IMR-90 (cell line): ENCODE measurements around the gene RBFOX1. TPM values are rescaled to one million over a fixed set of nuclear protein-coding genes. Genes with fewer than 3 reads are reported as not detected.

ENCODE experiments used
- ATAC-seq: fragments of 200-7000 bp; cut with Tn5 transposase; 2 replicates; pipeline ENCODE4 v1.9.1; 2020; ENCODE audit warnings: low read depth, mild to moderate bottlenecking, moderate library complexity
- BruUV-seq: library from RNA; stranded (reverse); fragments of 400-500 nt; replicated peaks from 2 replicates; lab custom pipeline; 2021; lab: Mats Ljungman, UMichigan
- CTCF ChIA-PET: fragments of 300-600 bp; formaldehyde crosslinking; extraction: SDS; loops from one replicate; lab custom pipeline; 2021; ENCODE audit warnings: antibody characterized with exemption; lab: Yijun Ruan, JAX
- POLR2A ChIA-PET: fragments of 300-600 bp; sonication (Branson Sonifier 250); formaldehyde crosslinking; loops from one replicate; lab custom pipeline; 2022; ENCODE audit warnings: antibody characterized with exemption; ENCODE audit not compliant: unreplicated experiment; lab: Charles Lee
- DNase-seq: peaks from one replicate; pipeline ENCODE4 v3.0.0; 2013
- H2AFZ ChIP-seq: replicated peaks from 2 replicates; pipeline ENCODE3; 2013; ENCODE audit warnings: low read length, mild to moderate bottlenecking; ENCODE audit not compliant: poor library complexity
- H2AK5ac ChIP-seq: 2 replicates; pipeline ENCODE4 v1.6.1; 2013; ENCODE audit warnings: low read depth, low read length, inconsistent platforms
- H2AK9ac ChIP-seq: replicated peaks from 2 replicates; pipeline ENCODE3; 2013; ENCODE audit warnings: mild to moderate bottlenecking, low read depth, low read length, moderate library complexity; ENCODE audit not compliant: poor library complexity
- H2BK120ac ChIP-seq: 2 replicates; pipeline ENCODE4 v1.6.1; 2013; ENCODE audit warnings: low read depth, low read length, inconsistent platforms
- H2BK15ac ChIP-seq: 3 replicates; pipeline ENCODE4 v1.6.1; 2013; ENCODE audit warnings: low read depth, low read length, inconsistent platforms
- H2BK20ac ChIP-seq: 2 replicates; pipeline ENCODE4 v1.6.1; 2013; ENCODE audit warnings: low read depth, mild to moderate bottlenecking, inconsistent platforms, low read length, moderate library complexity
- H2BK5ac ChIP-seq: 2 replicates; pipeline ENCODE4 v1.6.1; 2013; ENCODE audit warnings: mild to moderate bottlenecking, low read depth, low read length, inconsistent platforms; ENCODE audit not compliant: poor library complexity, severe bottlenecking
- H3K14ac ChIP-seq: replicated peaks from 2 replicates; pipeline ENCODE4 v1.6.1; 2013; ENCODE audit warnings: low read depth, low read length, inconsistent platforms
- H3K18ac ChIP-seq: 2 replicates; pipeline ENCODE4 v1.6.1; 2013; ENCODE audit warnings: low read depth, low read length, control low read depth
- H3K23ac ChIP-seq: 2 replicates; pipeline ENCODE4 v1.6.1; 2013; ENCODE audit warnings: low read depth, low read length, inconsistent platforms
- H3K27ac ChIP-seq: 2 replicates; pipeline ENCODE4 v1.5.1; 2013; ENCODE audit warnings: mild to moderate bottlenecking, control low read depth, low read length; ENCODE audit not compliant: insufficient read depth
- H3K27me3 ChIP-seq: 2 replicates; pipeline ENCODE4 v1.6.1; 2013; ENCODE audit warnings: low read length; ENCODE audit not compliant: control insufficient read depth, insufficient read depth
- H3K36me3 ChIP-seq: 2 replicates; pipeline ENCODE4 v1.6.1; 2013; ENCODE audit warnings: low read length, mixed read lengths; ENCODE audit not compliant: control insufficient read depth, insufficient read depth
- H3K4ac ChIP-seq: 2 replicates; pipeline ENCODE4 v1.6.1; 2013; ENCODE audit warnings: low read depth, low read length, inconsistent platforms
- H3K4me1 ChIP-seq: 2 replicates; pipeline ENCODE4 v1.6.1; 2013; ENCODE audit warnings: low read length, mixed read lengths; ENCODE audit not compliant: control insufficient read depth, insufficient read depth
- H3K4me2 ChIP-seq: 2 replicates; pipeline ENCODE4 v1.6.1; 2013; ENCODE audit warnings: low read depth, mild to moderate bottlenecking, control low read depth, low read length, moderate library complexity
- H3K4me3 ChIP-seq: 2 replicates; pipeline ENCODE4 v1.5.1; 2013; ENCODE audit warnings: low read depth, mild to moderate bottlenecking, control low read depth, low read length, moderate library complexity; ENCODE audit not compliant: insufficient read depth
- H3K56ac ChIP-seq: 2 replicates; pipeline ENCODE4 v1.6.1; 2013; ENCODE audit warnings: low read length, inconsistent platforms; ENCODE audit not compliant: insufficient read depth; ENCODE audit errors: extremely low read depth
- H3K79me1 ChIP-seq, 2 experiments: 2 replicates each; pipeline ENCODE4 v1.6.1; 2013; ENCODE audit warnings: low read length in 2 of 2, inconsistent platforms in 1 of 2, low read depth in 1 of 2
- H3K9ac ChIP-seq: 2 replicates; pipeline ENCODE4 v1.6.1; 2013; ENCODE audit warnings: low read depth, low read length, control low read depth
- H3K9me1 ChIP-seq: 2 replicates; pipeline ENCODE4 v1.6.1; 2013; ENCODE audit warnings: low read length, inconsistent platforms; ENCODE audit not compliant: insufficient read depth
- H3K9me3 ChIP-seq: 2 replicates; pipeline ENCODE4 v1.6.1; 2013; ENCODE audit warnings: low read length; ENCODE audit not compliant: control insufficient read depth, insufficient read depth
- H4K20me1 ChIP-seq: 2 replicates; pipeline ENCODE4 v1.6.1; 2013; ENCODE audit warnings: low read length, inconsistent platforms; ENCODE audit not compliant: insufficient read depth
- H4K5ac ChIP-seq: 2 replicates; pipeline ENCODE4 v1.6.1; 2013; ENCODE audit warnings: mild to moderate bottlenecking, low read depth, low read length, control low read depth
- H4K8ac ChIP-seq, 2 experiments: 2 replicates each; pipeline ENCODE4 v1.6.1; 2013; ENCODE audit warnings: low read depth in 2 of 2, low read length in 2 of 2, control low read depth in 1 of 2, inconsistent platforms in 1 of 2
- H4K91ac ChIP-seq: 2 replicates; pipeline ENCODE4 v1.6.1; 2013; ENCODE audit warnings: low read depth, low read length, inconsistent platforms; ENCODE audit not compliant: insufficient read depth
- BHLHE40 ChIP-seq: fragments of 150-350 bp; IDR thresholded peaks from 2 replicates; pipeline ENCODE4 v1.6.1; 2016; ENCODE audit warnings: mild to moderate bottlenecking, low read depth, low read length
- CEBPB ChIP-seq: IDR thresholded peaks from 2 replicates; pipeline ENCODE4 v1.6.1; 2012; ENCODE audit warnings: low read depth, low read length, improper control_type of control experiment
- CHD1 ChIP-seq: IDR thresholded peaks from 2 replicates; pipeline ENCODE4 v1.6.1; 2012; ENCODE audit warnings: low read depth, low read length, improper control_type of control experiment
- FOS ChIP-seq: fragments of 150-350 bp; IDR thresholded peaks from 2 replicates; pipeline ENCODE4 v1.6.1; 2016; ENCODE audit warnings: low read depth, low read length
- MAFK ChIP-seq: IDR thresholded peaks from 2 replicates; pipeline ENCODE4 v1.6.1; 2012; ENCODE audit warnings: low read depth, low read length, improper control_type of control experiment
- MAZ ChIP-seq: IDR thresholded peaks from 2 replicates; pipeline ENCODE4 v1.6.1; 2012; ENCODE audit warnings: low read depth, mild to moderate bottlenecking, low read length, improper control_type of control experiment, moderate library complexity, borderline replicate concordance
- MXI1 ChIP-seq: IDR thresholded peaks from 2 replicates; pipeline ENCODE4 v1.6.1; 2012; ENCODE audit warnings: low read depth, mild to moderate bottlenecking, low read length, moderate library complexity, borderline replicate concordance
- NFE2L2 ChIP-seq: fragments of 150-350 bp; IDR thresholded peaks from 2 replicates; pipeline ENCODE4 v1.6.1; 2016; ENCODE audit warnings: low read depth, mild to moderate bottlenecking, low read length
- POLR2A ChIP-seq: IDR thresholded peaks from 2 replicates; pipeline ENCODE4 v1.6.1; 2012; ENCODE audit warnings: mild to moderate bottlenecking, low read depth, low read length
- RAD21 ChIP-seq: IDR thresholded peaks from 2 replicates; pipeline ENCODE4 v1.6.1; 2012; ENCODE audit warnings: low read length, improper control_type of control experiment
- RCOR1 ChIP-seq: IDR thresholded peaks from 2 replicates; pipeline ENCODE4 v1.6.1; 2012; ENCODE audit warnings: mild to moderate bottlenecking, low read length, improper control_type of control experiment; ENCODE audit not compliant: insufficient replicate concordance
- USF2 ChIP-seq: fragments of 150-350 bp; IDR thresholded peaks from 2 replicates; pipeline ENCODE4 v1.6.1; 2017; ENCODE audit warnings: mild to moderate bottlenecking, antibody characterized with exemption, low read length, low read depth
- WGBS, 2 experiments: methylation state at CpG; one replicate each; pipeline versions ENCODE4 v1.1.5 to v1.1.7; 2013; ENCODE audit warnings: missing lambda C conversion rate in 2 of 2; ENCODE audit not compliant: insufficient read length in 1 of 2; ENCODE audit errors: extremely low coverage in 2 of 2; 5-methylcytosine and 5-hydroxymethylcytosine counted together
- dilution Hi-C: fragments of 300-500 bp; cut with HindIII; formaldehyde crosslinking; loops from one replicate; pipeline ENCODE4 v1.14.3; 2018; ENCODE audit warnings: low sequenced_read_pairs; ENCODE audit not compliant: unreplicated experiment
- in situ Hi-C: fragments of 300-500 bp; cut with MboI; formaldehyde crosslinking; loops from 3 replicates; pipeline ENCODE4 v1.14.3; 2019; ENCODE audit warnings: low sequenced_read_pairs, inconsistent platforms, mixed read lengths
- intact Hi-C: fragments of 100-400 bp; cut with micrococcal nuclease; formaldehyde crosslinking; loops from 2 replicates; pipeline ENCODE4 v1.10.0; 2022
- polyA plus RNA-seq, 3 experiments: library from polyadenylated mRNA; depleted of rRNA; stranded (reverse); fragments of >200 nt; gene quantifications; 2 replicates each; pipeline ENCODE4 v1.2.3, GENCODE V29; 2012; ENCODE audit warnings: low replicate concordance in 1 of 3
- total RNA-seq: library from RNA; depleted of rRNA; stranded (reverse); fragments of >200 nt; gene quantifications from 2 replicates; pipeline ENCODE4 v1.2.3, GENCODE V29; 2012
- TF ChIP-seq, protein P1 (sequence below): conservative IDR thresholded peaks from 2 replicates; pipeline ENCODE4 v1.5.1; 2012; ENCODE audit warnings: mild to moderate bottlenecking, low read depth, low read length, improper control_type of control experiment
- TF ChIP-seq, protein P2 (sequence below): fragments of 150-350 bp; IDR thresholded peaks from 2 replicates; pipeline ENCODE4 v1.6.1; 2016; ENCODE audit warnings: low read depth, mild to moderate bottlenecking, low read length, moderate library complexity, borderline replicate concordance

Gene RBFOX1
- total and polyA plus RNA-seq, 2 of the 4 experiments (the other 2 are of a cell fraction) = not detected

DNA sequence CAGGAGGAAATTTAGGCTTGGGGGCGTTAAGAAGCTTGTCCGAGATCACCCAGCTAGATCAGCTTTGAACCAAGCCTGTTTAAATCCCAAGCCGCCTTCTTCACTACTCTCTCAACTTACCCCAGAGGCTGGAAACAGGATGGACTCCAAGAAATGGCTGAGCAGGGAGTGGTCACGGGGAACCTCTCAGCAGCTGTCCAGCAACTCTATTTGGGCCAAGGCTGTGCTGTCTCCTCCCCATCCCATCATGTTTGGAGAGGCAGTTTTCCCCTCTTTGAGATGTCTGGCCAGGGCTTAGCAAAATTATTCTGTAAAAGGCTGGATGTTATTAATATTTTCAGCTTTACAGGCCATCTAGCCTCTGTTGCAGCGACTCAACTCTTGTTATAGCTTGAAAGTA, 305.7 kb downstream of the RBFOX1 start:
- no peak overlapping the region for H2BK120ac ChIP-seq
- no peak overlapping the region for H3K27ac ChIP-seq
- no peaks in the 10 kb centered on the region for H4K20me1 ChIP-seq
- CTCF ChIA-PET = no interaction called here
- dilution Hi-C loops (no loop called here), in situ Hi-C loops (no loop called here), intact Hi-C loops (no loop called here)
- no peak overlapping the region for H2BK20ac ChIP-seq
- no peak overlapping the region for H3K4me3 ChIP-seq
- H3K9ac ChIP-seq = no peak overlapping the region
- H3K79me1 ChIP-seq = no peaks in the 10 kb centered on the region
- H3K9me1 ChIP-seq = no peaks in the 10 kb centered on the region
- no peak overlapping the region for H3K14ac ChIP-seq
- H3K36me3 ChIP-seq = no peaks in the 10 kb centered on the region
- H3K4ac ChIP-seq = no peak overlapping the region
- H2AFZ ChIP-seq = no peak overlapping the region
- no peak overlapping the region for H2AK9ac ChIP-seq
- H3K4me2 ChIP-seq = no peak overlapping the region
- no peak overlapping the region for H2BK15ac ChIP-seq
- H4K91ac ChIP-seq = no peak overlapping the region
- no peak overlapping the region for H3K23ac ChIP-seq
- H3K4me1 ChIP-seq = no peaks in the 10 kb centered on the region
- POLR2A ChIA-PET = no interaction called here
- H3K27me3 ChIP-seq = no peaks in the 10 kb centered on the region
- TF ChIP-seq, protein P1, sequence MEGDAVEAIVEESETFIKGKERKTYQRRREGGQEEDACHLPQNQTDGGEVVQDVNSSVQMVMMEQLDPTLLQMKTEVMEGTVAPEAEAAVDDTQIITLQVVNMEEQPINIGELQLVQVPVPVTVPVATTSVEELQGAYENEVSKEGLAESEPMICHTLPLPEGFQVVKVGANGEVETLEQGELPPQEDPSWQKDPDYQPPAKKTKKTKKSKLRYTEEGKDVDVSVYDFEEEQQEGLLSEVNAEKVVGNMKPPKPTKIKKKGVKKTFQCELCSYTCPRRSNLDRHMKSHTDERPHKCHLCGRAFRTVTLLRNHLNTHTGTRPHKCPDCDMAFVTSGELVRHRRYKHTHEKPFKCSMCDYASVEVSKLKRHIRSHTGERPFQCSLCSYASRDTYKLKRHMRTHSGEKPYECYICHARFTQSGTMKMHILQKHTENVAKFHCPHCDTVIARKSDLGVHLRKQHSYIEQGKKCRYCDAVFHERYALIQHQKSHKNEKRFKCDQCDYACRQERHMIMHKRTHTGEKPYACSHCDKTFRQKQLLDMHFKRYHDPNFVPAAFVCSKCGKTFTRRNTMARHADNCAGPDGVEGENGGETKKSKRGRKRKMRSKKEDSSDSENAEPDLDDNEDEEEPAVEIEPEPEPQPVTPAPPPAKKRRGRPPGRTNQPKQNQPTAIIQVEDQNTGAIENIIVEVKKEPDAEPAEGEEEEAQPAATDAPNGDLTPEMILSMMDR = no peak
- TF ChIP-seq BHLHE40 (no peak), RAD21 (no peak), NFE2L2 (no peak), CEBPB (no peak), RCOR1 (no peak), MXI1 (no peak), POLR2A (no peak), USF2 (no peak), FOS (no peak), MAZ (no peak), MAFK (no peak), CHD1 (no peak)
- TF ChIP-seq, protein P2, sequence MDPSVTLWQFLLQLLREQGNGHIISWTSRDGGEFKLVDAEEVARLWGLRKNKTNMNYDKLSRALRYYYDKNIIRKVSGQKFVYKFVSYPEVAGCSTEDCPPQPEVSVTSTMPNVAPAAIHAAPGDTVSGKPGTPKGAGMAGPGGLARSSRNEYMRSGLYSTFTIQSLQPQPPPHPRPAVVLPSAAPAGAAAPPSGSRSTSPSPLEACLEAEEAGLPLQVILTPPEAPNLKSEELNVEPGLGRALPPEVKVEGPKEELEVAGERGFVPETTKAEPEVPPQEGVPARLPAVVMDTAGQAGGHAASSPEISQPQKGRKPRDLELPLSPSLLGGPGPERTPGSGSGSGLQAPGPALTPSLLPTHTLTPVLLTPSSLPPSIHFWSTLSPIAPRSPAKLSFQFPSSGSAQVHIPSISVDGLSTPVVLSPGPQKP = no peak
- no peak for DNase-seq
- no peak overlapping the region for H4K5ac ChIP-seq
- no TSS peak for BruUV-seq
- peaks cover 16% of the 10 kb centered on the region for H3K9me3 ChIP-seq
- H2AK5ac ChIP-seq = no peak overlapping the region
- no peak for ATAC-seq
- H4K8ac ChIP-seq = no peak overlapping the region
- no peak overlapping the region for H2BK5ac ChIP-seq
- H3K56ac ChIP-seq = no peak overlapping the region
- no CpG with 5 or more reads among the region's 5 CpGs for WGBS, 2 experiments
- H3K18ac ChIP-seq = no peak overlapping the region
